Liver (tissue), 9 donors: ENCODE measurements around the gene FBXW7. TPM values are rescaled to one million over a fixed set of nuclear protein-coding genes. Genes with fewer than 3 reads are reported as not detected.
A peak's percentile ranks its signal among the peaks of the same experiment; 100 is the strongest.

Source experiments
- DNase-seq: peaks from one replicate; pipeline ENCODE4 v3.0.0-alpha.2; 2017; ENCODE audit warnings: low spot score
- H3K27ac ChIP-seq, 2 donors: one replicate each; pipeline ENCODE4 v1.7.0; 2013; ENCODE audit warnings: inconsistent platforms in 2 of 2, low read length in 2 of 2, control low read depth in 1 of 2, low read depth in 1 of 2, mild to moderate bottlenecking in 1 of 2
- H3K27me3 ChIP-seq, 4 donors: one replicate each; pipeline versions ENCODE4 v1.6.1 to v1.7.0; 2013; ENCODE audit warnings: low read length in 3 of 4, inconsistent platforms in 1 of 4, mild to moderate bottlenecking in 1 of 4, moderate library complexity in 1 of 4; ENCODE audit not compliant: control insufficient read depth in 4 of 4, insufficient read depth in 4 of 4
- H3K36me3 ChIP-seq, 4 donors: one replicate each; pipeline versions ENCODE4 v1.6.1 to v1.7.0; 2013; ENCODE audit warnings: low read length in 3 of 4, mild to moderate bottlenecking in 3 of 4, low read depth in 1 of 4, moderate library complexity in 1 of 4; ENCODE audit not compliant: control insufficient read depth in 4 of 4, insufficient read depth in 3 of 4
- H3K4me1 ChIP-seq, 4 donors: one replicate each; pipeline versions ENCODE4 v1.6.1 to v1.7.0; 2013; ENCODE audit warnings: low read length in 3 of 4, mild to moderate bottlenecking in 3 of 4, moderate library complexity in 1 of 4; ENCODE audit not compliant: control insufficient read depth in 4 of 4, insufficient read depth in 4 of 4
- H3K4me3 ChIP-seq, 3 donors: one replicate each; pipeline versions ENCODE4 v1.6.1 to v1.7.0; 2013; ENCODE audit warnings: low read length in 3 of 3, control low read depth in 1 of 3, low read depth in 1 of 3, mild to moderate bottlenecking in 1 of 3
- H3K9ac ChIP-seq, 2 donors: one replicate each; pipeline ENCODE4 v1.7.0; 2013; ENCODE audit warnings: low read length in 2 of 2, mild to moderate bottlenecking in 2 of 2, moderate library complexity in 2 of 2, control low read depth in 1 of 2, low read depth in 1 of 2
- H3K9me3 ChIP-seq, 4 donors: one replicate each; pipeline versions ENCODE4 v1.6.1 to v1.7.0; 2013; ENCODE audit warnings: low read length in 3 of 4; ENCODE audit not compliant: control insufficient read depth in 4 of 4
- CTCF ChIP-seq: fragments of 150-350 bp; IDR thresholded peaks from 2 replicates; pipeline ENCODE4 v1.5.1; 2017; ENCODE audit warnings: improper control_type of control experiment, low read depth, low read length; ENCODE audit not compliant: missing input control
- FOXA2 ChIP-seq: IDR thresholded peaks from 2 replicates; pipeline ENCODE4 v1.6.1; 2016; ENCODE audit warnings: antibody characterized with exemption
- GABPA ChIP-seq, 2 donors: IDR thresholded peaks in 1 of 2; conservative IDR thresholded peaks in 1 of 2; 2 replicates each; pipeline ENCODE4 v1.6.1; 2016; ENCODE audit warnings: antibody characterized with exemption in 2 of 2, mild to moderate bottlenecking in 1 of 2, moderate library complexity in 1 of 2
- HNF4A ChIP-seq, 2 donors: conservative IDR thresholded peaks; 2 replicates each; pipeline ENCODE4 v1.6.1; 2016; ENCODE audit warnings: antibody characterized with exemption in 2 of 2, mild to moderate bottlenecking in 2 of 2
- JUND ChIP-seq, 2 donors: IDR thresholded peaks; 2 replicates each; pipeline ENCODE4 v1.6.1; 2016; ENCODE audit warnings: antibody characterized with exemption in 2 of 2
- NR2F2 ChIP-seq: IDR thresholded peaks from 2 replicates; pipeline ENCODE4 v1.6.1; 2016; ENCODE audit warnings: antibody characterized with exemption
- RAD21 ChIP-seq, 2 donors: IDR thresholded peaks; 2 replicates each; pipeline ENCODE4 v1.6.1; 2016; ENCODE audit warnings: antibody characterized with exemption in 2 of 2, mild to moderate bottlenecking in 2 of 2
- REST ChIP-seq: IDR thresholded peaks from 2 replicates; pipeline ENCODE4 v1.6.1; 2016; ENCODE audit warnings: antibody characterized with exemption, mild to moderate bottlenecking
- SP1 ChIP-seq: IDR thresholded peaks from 2 replicates; pipeline ENCODE4 v1.6.1; 2018; ENCODE audit warnings: antibody characterized with exemption, mild to moderate bottlenecking
- TAF1 ChIP-seq: conservative IDR thresholded peaks from 2 replicates; pipeline ENCODE4 v1.6.1; 2016; ENCODE audit warnings: antibody characterized with exemption, mild to moderate bottlenecking
- YY1 ChIP-seq: IDR thresholded peaks from 2 replicates; pipeline ENCODE4 v1.6.1; 2016; ENCODE audit warnings: antibody characterized with exemption, mild to moderate bottlenecking
- ZBTB33 ChIP-seq: IDR thresholded peaks from 2 replicates; pipeline ENCODE4 v1.6.1; 2016; ENCODE audit warnings: antibody characterized with exemption
- WGBS: extraction: QIAGEN DNeasy Blood & Tissue Kit; methylation state at CpG from one replicate; pipeline ENCODE4 v1.1.7; 2013; 5-methylcytosine and 5-hydroxymethylcytosine counted together
- polyA plus RNA-seq, 2 donors: library from polyadenylated mRNA; stranded (reverse) in 1 of 2; unstranded in 1 of 2; fragments of 200-250 nt in 1 of 2; fragments of >200 nt in 1 of 2; fragmentation: Nextera tagmentation in 1 of 2; extraction: Ambion mirVana in 1 of 2; gene quantifications; one replicate each; pipeline versions ENCODE4 v1.2.1 to v1.2.3, GENCODE V29; 2013 to 2015
- total RNA-seq, 2 donors: library from RNA; depleted of rRNA; stranded (reverse); fragments of >200 nt; gene quantifications; one replicate each; pipeline ENCODE4 v1.2.3, GENCODE V29; 2014
- donor health status: healthy.
- donor health status: healthy.
- donor health status: healthy.
- donor health status: healthy.
- donor health status: healthy.

Gene FBXW7
- total and polyA plus RNA-seq, 4 donors = 4.0 to 56.9 (median 16.1) TPM

- Histone ChIP-seq H3K4me3 (no peak overlapping the region), H3K9ac (no peak overlapping the region), H3K36me3 (no peaks in the 10 kb centered on the region), H3K27me3 (no peaks in the 10 kb centered on the region), H3K27ac (no peak overlapping the region), H3K9me3 (no peaks in the 10 kb centered on the region), H3K4me1 (peaks cover 0 to 14% (median 11%) of the 10 kb centered on the region in 4 donors)
- DNase-seq = no peak
- TF ChIP-seq GABPA (IDR thresholded peaks at IDR 0.05 in 1 of 2, conservative IDR thresholded peaks at IDR 0.05 in 1 of 2) = no peak
- peak; percentile 19 to 26 for TF ChIP-seq HNF4A (conservative IDR thresholded peaks at IDR 0.05)
- no peak for TF ChIP-seq YY1
- TF ChIP-seq ZBTB33 = no peak
Observed at GRCh38 chr4:152372444-152372843, 163.4 kb downstream of the FBXW7 start.

- H3K9me3 ChIP-seq = no peaks in the 10 kb centered on the region
- no peaks in the 10 kb centered on the region for H3K36me3 ChIP-seq
- TF ChIP-seq NR2F2 = no peak
- TF ChIP-seq REST = no peak
- no peak for TF ChIP-seq JUND (IDR thresholded peaks at IDR 0.05)
- no peak for TF ChIP-seq TAF1
- TF ChIP-seq RAD21 (IDR thresholded peaks at IDR 0.05) = peak; percentile 53 to 58
- TF ChIP-seq SP1 = no peak
- TF ChIP-seq FOXA2 = no peak
- peak; percentile 4 for TF ChIP-seq CTCF
- H3K4me3 ChIP-seq = no peak overlapping the region
- DNase-seq = no peak
- WGBS = 66% methylated on average over 1 of the region's 1 CpG
- no peaks in the 10 kb centered on the region for H3K27me3 ChIP-seq
- H3K9ac ChIP-seq = no peak overlapping the region
- H3K4me1 ChIP-seq = peaks cover 0 to 14% (median 11%) of the 10 kb centered on the region in 4 donors
- H3K27ac ChIP-seq = no peak overlapping the region
Observed at GRCh38 chr4:152369902-152370295, 166.0 kb downstream of the FBXW7 start.
